Epidermal melanocyte (primary cell): ENCODE measurements around the gene SLAMF7.
"Not testable (repeated sequence)": the region's sequence is repeated elsewhere in the genome, so short reads cannot be mapped to it uniquely, and the experiment has no call there.

Source experiments
- DNase-seq: peaks from one replicate; pipeline ENCODE4 v3.0.0; 2011; ENCODE audit warnings: low spot score; ENCODE audit not compliant: insufficient read length

SLAMF7 gene

GRCh38 chr1:160720356-160721085 is 18.5 kb upstream of the SLAMF7 start:
- DNase-seq = no peak

GRCh38 chr1:160721473-160721872 is 17.6 kb upstream of the SLAMF7 start:
- DNase-seq = no peak

- no peak for DNase-seq
Measured at GRCh38 chr1:160722726-160723125, 16.3 kb upstream of the SLAMF7 start.

GRCh38 chr1:160723332-160723731 is 15.7 kb upstream of the SLAMF7 start:
- no peak for DNase-seq

GRCh38 chr1:160724465-160725242 is 14.4 kb upstream of the SLAMF7 start:
- DNase-seq = no peak

- no peak for DNase-seq
Measured at GRCh38 chr1:160726114-160726497, 12.9 kb upstream of the SLAMF7 start.

GRCh38 chr1:160726498-160727315 is 12.3 kb upstream of the SLAMF7 start:
- peak; percentile 60 for DNase-seq

GRCh38 chr1:160727316-160727640 is 11.8 kb upstream of the SLAMF7 start:
- no peak for DNase-seq

GRCh38 chr1:160731564-160731963 is 7.5 kb upstream of the SLAMF7 start:
- not testable (repeated sequence) for DNase-seq

- no peak for DNase-seq
Measured at GRCh38 chr1:160731990-160732389, 7.1 kb upstream of the SLAMF7 start.

GRCh38 chr1:160733898-160734297 is 5.1 kb upstream of the SLAMF7 start:
- DNase-seq = no peak

- no peak for DNase-seq
Measured at GRCh38 chr1:160734301-160734700, 4.7 kb upstream of the SLAMF7 start.

GRCh38 chr1:160738271-160738670 is 776 bp upstream of the SLAMF7 start:
- DNase-seq = no peak

- no peak for DNase-seq
Measured at GRCh38 chr1:160740133-160740688, 1.2 kb downstream of the SLAMF7 start.

GRCh38 chr1:160741092-160741501 is 2.0 kb downstream of the SLAMF7 start:
- no peak for DNase-seq

- DNase-seq = no peak
Measured at GRCh38 chr1:160741612-160742348, 2.7 kb downstream of the SLAMF7 start.

GRCh38 chr1:160742428-160743127 is 3.5 kb downstream of the SLAMF7 start:
- DNase-seq = no peak

- no peak for DNase-seq
Measured at GRCh38 chr1:160743266-160743665, 4.2 kb downstream of the SLAMF7 start.

- no peak for DNase-seq
Measured at GRCh38 chr1:160744199-160744851, 5.3 kb downstream of the SLAMF7 start.
